Mammary epithelial cell (primary cell): ENCODE measurements around the gene SEMA6B.

Experiments
- CTCF ChIP-seq, 2 donors: IDR thresholded peaks in 1 of 2; conservative IDR thresholded peaks in 1 of 2; 2 replicates each; pipeline ENCODE4 v1.5.1; 2011 to 2012; ENCODE audit warnings: inconsistent platforms in 2 of 2, low read length in 2 of 2, mild to moderate bottlenecking in 2 of 2, control low read depth in 1 of 2, low read depth in 1 of 2; ENCODE audit not compliant: insufficient read depth in 1 of 2; ENCODE audit errors: extremely low read depth in 1 of 2
- EZH2 ChIP-seq: IDR thresholded peaks from 2 replicates; pipeline ENCODE4 v1.6.1; 2012; ENCODE audit warnings: low read length, inconsistent platforms, borderline replicate concordance

- TF ChIP-seq CTCF (conservative IDR thresholded peaks at IDR 0.05 in 1 of 2, IDR thresholded peaks at IDR 0.05 in 1 of 2; ENCODE audit: extremely low read depth in 1 of 2, insufficient read depth in 1 of 2, low read depth in 1 of 2, low read length in 2 of 2) (no peak), EZH2 (no peak)
Observed at GRCh38 chr19:4552525-4552819, 7.0 kb downstream of the SEMA6B start.
